GM10248 (cell line): ENCODE data around the gene CAMTA1.

Experiments
- CTCF ChIA-PET: fragments of 300-600 bp; sonication (Branson Sonifier 250); formaldehyde crosslinking; extraction: SDS; loops from one replicate; lab custom pipeline; 2021; ENCODE audit warnings: antibody characterized with exemption; lab: Yijun Ruan, JAX
- POLR2A ChIA-PET: fragments of 350-650 bp; sonication (Branson Sonifier 250); formaldehyde crosslinking; extraction: SDS; loops from one replicate; lab custom pipeline; 2020; ENCODE audit warnings: antibody characterized with exemption; lab: Yijun Ruan, JAX
- DNase-seq: peaks from one replicate; pipeline ENCODE4 v3.0.0; 2012; ENCODE audit errors: extremely low spot score
- TF ChIP-seq, protein P1 (sequence below): IDR thresholded peaks from 2 replicates; pipeline ENCODE4 v1.5.1; 2012; ENCODE audit warnings: mild to moderate bottlenecking, low read depth; ENCODE audit errors: extremely low read depth, missing control alignments, control extremely low read depth

Gene CAMTA1

DNA sequence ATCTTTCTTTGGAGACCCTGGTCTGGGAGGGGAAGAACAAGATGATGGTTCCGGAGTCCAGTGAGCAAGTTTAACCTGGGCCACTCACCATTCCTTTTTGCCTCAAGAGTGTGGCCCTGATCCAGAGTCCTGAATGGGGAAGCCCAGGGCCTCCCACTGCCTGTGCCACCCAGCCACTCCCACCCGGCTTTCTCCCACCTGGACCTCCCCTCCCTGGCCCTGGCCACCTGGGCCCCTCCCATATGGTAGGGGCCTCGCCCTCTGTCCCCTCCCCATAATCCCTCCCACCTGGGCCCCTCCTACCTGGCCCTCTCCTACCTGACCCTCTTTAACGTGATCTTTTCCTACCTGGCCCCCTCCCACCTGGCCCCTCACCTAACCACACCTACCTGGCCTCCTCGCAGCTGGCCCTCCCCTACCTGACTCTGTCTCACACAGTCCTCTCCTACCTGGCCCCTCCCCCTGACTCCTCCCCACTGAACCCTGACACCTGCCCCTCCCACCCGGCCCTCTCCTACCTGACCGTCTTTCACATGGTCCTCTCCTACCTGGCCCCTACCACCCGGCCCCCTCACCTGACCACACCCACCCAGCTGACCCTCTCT is 765.1 kb downstream of the CAMTA1 start:
- ChIA-PET CTCF (no interaction called here), POLR2A (no interaction called here)
- TF ChIP-seq, protein P1, sequence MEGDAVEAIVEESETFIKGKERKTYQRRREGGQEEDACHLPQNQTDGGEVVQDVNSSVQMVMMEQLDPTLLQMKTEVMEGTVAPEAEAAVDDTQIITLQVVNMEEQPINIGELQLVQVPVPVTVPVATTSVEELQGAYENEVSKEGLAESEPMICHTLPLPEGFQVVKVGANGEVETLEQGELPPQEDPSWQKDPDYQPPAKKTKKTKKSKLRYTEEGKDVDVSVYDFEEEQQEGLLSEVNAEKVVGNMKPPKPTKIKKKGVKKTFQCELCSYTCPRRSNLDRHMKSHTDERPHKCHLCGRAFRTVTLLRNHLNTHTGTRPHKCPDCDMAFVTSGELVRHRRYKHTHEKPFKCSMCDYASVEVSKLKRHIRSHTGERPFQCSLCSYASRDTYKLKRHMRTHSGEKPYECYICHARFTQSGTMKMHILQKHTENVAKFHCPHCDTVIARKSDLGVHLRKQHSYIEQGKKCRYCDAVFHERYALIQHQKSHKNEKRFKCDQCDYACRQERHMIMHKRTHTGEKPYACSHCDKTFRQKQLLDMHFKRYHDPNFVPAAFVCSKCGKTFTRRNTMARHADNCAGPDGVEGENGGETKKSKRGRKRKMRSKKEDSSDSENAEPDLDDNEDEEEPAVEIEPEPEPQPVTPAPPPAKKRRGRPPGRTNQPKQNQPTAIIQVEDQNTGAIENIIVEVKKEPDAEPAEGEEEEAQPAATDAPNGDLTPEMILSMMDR, result no peak
- DNase-seq, result no peak

GRCh38 chr1:7550981-7551380 is 765.7 kb downstream of the CAMTA1 start:
- no peak for DNase-seq
- CTCF ChIA-PET, result no interaction called here
- TF ChIP-seq, protein P1, result no peak
- POLR2A ChIA-PET, result no interaction called here

- no peak for DNase-seq
- TF ChIP-seq, protein P1, result no peak
- ChIA-PET CTCF (no interaction called here), POLR2A (no interaction called here)
Observed at GRCh38 chr1:7551442-7551841, 766.2 kb downstream of the CAMTA1 start.

- TF ChIP-seq, protein P1, result no peak
- ChIA-PET CTCF (interaction anchor here (1.4 kb wide), 1 partner anchor 12 kb away, joined by 3 read pairs; no protein-coding TSS in a partner anchor), POLR2A (no interaction called here)
- DNase-seq, result no peak
Observed at GRCh38 chr1:7552402-7552801, 767.1 kb downstream of the CAMTA1 start.

DNA sequence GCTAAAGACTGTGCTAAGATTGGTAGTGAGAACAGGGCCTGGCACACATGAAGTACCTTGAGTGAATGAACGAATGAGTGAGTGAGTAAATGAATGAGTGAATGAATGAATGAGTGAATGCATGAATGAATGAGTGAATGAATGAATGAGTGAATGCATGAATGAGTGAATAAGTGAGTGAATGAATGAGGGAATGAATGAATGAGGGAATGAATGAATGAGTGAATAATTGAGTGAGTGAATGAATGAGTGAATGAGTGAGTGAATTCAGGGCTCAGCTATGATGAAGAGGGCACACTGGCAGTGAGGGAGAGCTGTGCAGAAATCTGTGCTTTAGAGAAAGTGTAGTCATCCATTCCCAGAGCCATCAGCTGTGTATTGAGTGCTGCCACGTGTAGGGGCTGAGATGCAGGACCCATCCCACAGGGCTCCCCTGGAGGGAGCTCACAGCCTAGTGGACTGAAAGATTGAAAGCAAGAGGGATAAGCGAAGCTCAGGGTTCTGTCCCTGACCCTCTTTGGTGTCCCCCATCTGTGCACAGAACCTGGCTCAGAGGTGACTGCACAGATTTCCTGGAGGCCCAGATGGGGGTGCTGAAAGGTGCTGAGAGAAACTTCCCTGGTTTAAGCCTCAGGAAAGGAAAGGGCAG is 767.9 kb downstream of the CAMTA1 start:
- DNase-seq, result no peak
- TF ChIP-seq, protein P1, result no peak
- CTCF ChIA-PET, result interaction anchor here (1.4 kb wide), 1 partner anchor 13 kb away, joined by 3 read pairs; no protein-coding TSS in a partner anchor
- POLR2A ChIA-PET, result no interaction called here

DNA sequence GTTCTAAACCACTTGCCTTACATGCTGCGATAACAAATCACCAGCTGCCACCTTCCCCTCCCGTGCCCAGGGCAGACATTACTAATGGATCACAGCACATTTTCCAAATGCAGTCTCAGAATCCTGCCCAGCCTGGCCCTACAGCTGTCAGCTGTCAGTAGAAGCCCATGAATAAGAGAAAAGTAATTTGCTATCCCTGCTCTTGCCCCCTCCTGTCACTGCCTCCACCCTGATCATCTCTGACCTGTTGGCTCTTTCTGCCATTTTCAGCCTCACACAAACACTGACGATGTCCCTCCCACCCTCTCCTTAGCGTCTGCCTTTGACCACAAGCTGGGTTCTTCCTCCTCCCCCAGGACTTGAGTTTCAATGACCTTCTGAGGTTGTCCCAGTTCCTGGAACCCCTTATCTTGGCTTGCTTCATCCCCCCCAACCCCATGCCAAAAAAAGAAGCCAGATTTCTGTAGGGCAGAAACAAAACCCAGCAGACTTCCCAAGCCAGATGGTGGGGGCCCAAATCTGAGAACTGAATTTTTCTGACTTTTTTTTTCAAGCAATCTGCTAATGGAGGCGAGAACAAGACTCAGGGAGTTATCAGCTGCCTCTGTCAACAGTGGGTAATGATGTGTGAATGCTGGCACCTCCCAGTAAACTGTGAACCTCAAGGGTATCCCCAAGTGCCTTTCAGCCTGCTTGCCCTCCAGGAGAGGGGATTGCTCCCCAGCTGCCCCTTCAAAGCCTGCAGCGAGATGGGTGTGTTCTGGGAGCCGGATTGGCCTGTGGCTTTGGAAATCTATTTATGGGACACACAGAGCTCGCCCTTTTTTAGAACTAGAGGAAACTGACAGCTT is 769.4 kb downstream of the CAMTA1 start:
- CTCF ChIA-PET, result no interaction called here
- POLR2A ChIA-PET, result no interaction called here
- TF ChIP-seq, protein P1, result no peak
- no peak for DNase-seq
